HCT116 (cell line): ENCODE results near the gene C3orf20. TPM values are rescaled to one million over a fixed set of nuclear protein-coding genes. Genes with fewer than 3 reads are reported as not detected.

Experiments
- ATAC-seq: fragments of 200-7000 bp; cut with Tn5 transposase; 2 replicates; pipeline ENCODE4 v1.9.1; 2020; ENCODE audit warnings: mild to moderate bottlenecking, moderate library complexity
- BruUV-seq: library from RNA; stranded (reverse); fragments of 400-500 nt; replicated peaks from 2 replicates; lab custom pipeline; 2021; lab: Mats Ljungman, UMichigan
- CTCF ChIA-PET: fragments of 300-600 bp; sonication (Branson Sonifier 250); formaldehyde crosslinking; loops from one replicate; lab custom pipeline; 2021; ENCODE audit warnings: antibody characterized with exemption; lab: Charles Lee
- POLR2A ChIA-PET: fragments of 300-600, 350-600 bp; sonication (Branson Sonifier 250); formaldehyde crosslinking; loops from one replicate; lab custom pipeline; 2021; ENCODE audit warnings: antibody characterized with exemption; lab: Charles Lee
- RAD21 ChIA-PET, 2 experiments: fragments of 300-600 bp; sonication (Branson Sonifier 250); formaldehyde crosslinking; loops; one replicate each; lab custom pipeline; 2023; ENCODE audit warnings: low total read pairs in 2 of 2; ENCODE audit not compliant: uncharacterized antibody in 2 of 2, unreplicated experiment in 2 of 2, low non-redundant PET in 1 of 2; lab: Charles Lee
- DNase-seq: peaks from one replicate; pipeline ENCODE4 v3.0.0-alpha.2; 2010; ENCODE audit warnings: low read depth, low spot score
- H2AFZ ChIP-seq: fragments of 200-600 bp; shearing (Covaris generic), sonication (generic); 2 replicates; pipeline ENCODE4 v1.6.1; 2017; ENCODE audit warnings: low read depth, mixed run types, mixed read lengths, antibody characterized with exemption, low read length; ENCODE audit not compliant: poor library complexity, severe bottlenecking
- H3K27ac ChIP-seq: 2 replicates; pipeline ENCODE4 v1.5.1; 2012; ENCODE audit warnings: low read depth, low read length
- H3K27me3 ChIP-seq: fragments of 200-600 bp; sonication (generic); 2 replicates; pipeline ENCODE4 v1.6.1; 2016; ENCODE audit warnings: mixed run types, low read length, mixed read lengths; ENCODE audit not compliant: insufficient read depth
- H3K36me3 ChIP-seq, 2 experiments: fragments of 200-500 bp in 1 of 2; fragments of 200-600 bp in 1 of 2; sonication (Bioruptor generic) in 1 of 2; sonication (generic) in 1 of 2; 2 replicates each; pipeline versions ENCODE4 v1.5.1 to v1.6.1; 2014 to 2016; ENCODE audit warnings: low read length in 2 of 2, inconsistent platforms in 1 of 2, mixed read lengths in 1 of 2, mixed run types in 1 of 2; ENCODE audit not compliant: insufficient read depth in 2 of 2, control insufficient read depth in 1 of 2
- H3K4me1 ChIP-seq, 2 experiments: fragments of 200-600 bp in 1 of 2; sonication (generic) in 1 of 2; 2 replicates each; pipeline versions ENCODE4 v1.5.1 to v1.6.1; 2012 to 2017; ENCODE audit warnings: low read length in 2 of 2, inconsistent platforms in 1 of 2, mild to moderate bottlenecking in 1 of 2, mixed read lengths in 1 of 2, mixed run types in 1 of 2, moderate library complexity in 1 of 2; ENCODE audit not compliant: insufficient read depth in 2 of 2, control insufficient read depth in 1 of 2
- H3K4me2 ChIP-seq: fragments of 200-600 bp; sonication (generic); 2 replicates; pipeline ENCODE4 v1.6.1; 2017; ENCODE audit warnings: mixed run types, low read length, mixed read lengths
- H3K4me3 ChIP-seq, 2 experiments: fragments of 200-600 bp in 1 of 2; sonication (generic) in 1 of 2; replicated peaks in 1 of 2; 2 replicates each; pipeline ENCODE4 v1.5.1; 2011 to 2016; ENCODE audit warnings: low read length in 2 of 2, control low read depth in 1 of 2, low read depth in 1 of 2, mild to moderate bottlenecking in 1 of 2, mixed read lengths in 1 of 2, mixed run types in 1 of 2
- H3K79me2 ChIP-seq: fragments of 200-600 bp; sonication (generic); 2 replicates; pipeline ENCODE4 v1.6.1; 2017; ENCODE audit warnings: mild to moderate bottlenecking, mixed run types, low read length, moderate library complexity, mixed read lengths; ENCODE audit not compliant: insufficient read depth
- H3K9ac ChIP-seq: fragments of 200-600 bp; sonication (generic); 2 replicates; pipeline ENCODE4 v1.6.1; 2016; ENCODE audit warnings: low read length, mixed read lengths
- H3K9me2 ChIP-seq: fragments of 200-600 bp; sonication (generic), shearing (Covaris generic); 2 replicates; pipeline ENCODE4 v1.6.1; 2017; ENCODE audit warnings: mixed run types, mild to moderate bottlenecking, moderate library complexity; ENCODE audit not compliant: insufficient read depth
- H3K9me3 ChIP-seq, 2 experiments: fragments of 200-500 bp in 1 of 2; fragments of 200-600 bp in 1 of 2; sonication (Bioruptor generic) in 1 of 2; sonication (generic) in 1 of 2; 2 replicates each; pipeline ENCODE4 v1.6.1; 2014 to 2017; ENCODE audit warnings: low read length in 2 of 2, mixed read lengths in 2 of 2, inconsistent platforms in 1 of 2, low read depth in 1 of 2, mild to moderate bottlenecking in 1 of 2, mixed run types in 1 of 2, moderate library complexity in 1 of 2; ENCODE audit not compliant: control insufficient read depth in 1 of 2, insufficient read depth in 1 of 2
- H4K20me1 ChIP-seq: fragments of 200-600 bp; sonication (generic), shearing (Covaris generic); 2 replicates; pipeline ENCODE4 v1.6.1; 2017; ENCODE audit warnings: mixed run types, mild to moderate bottlenecking, moderate library complexity; ENCODE audit not compliant: insufficient read depth
- CBX3 ChIP-seq: IDR thresholded peaks from 2 replicates; pipeline ENCODE4 v1.6.1; 2012; ENCODE audit warnings: low read depth
- CEBPB ChIP-seq: IDR thresholded peaks from 2 replicates; pipeline ENCODE4 v1.6.1; 2012; ENCODE audit warnings: low read depth
- CTCF ChIP-seq, 3 experiments: fragments of 200-600 bp in 1 of 3; sonication (generic) in 1 of 3; IDR thresholded peaks in 2 of 3; conservative IDR thresholded peaks in 1 of 3; 2 replicates each; pipeline ENCODE4 v1.5.1; 2012 to 2017; ENCODE audit warnings: low read depth in 2 of 3, low read length in 2 of 3, antibody characterized with exemption in 1 of 3, borderline replicate concordance in 1 of 3, control low read depth in 1 of 3, mild to moderate bottlenecking in 1 of 3, mixed read lengths in 1 of 3, mixed run types in 1 of 3, moderate library complexity in 1 of 3; ENCODE audit not compliant: insufficient read depth in 1 of 3
- EGR1 ChIP-seq: IDR thresholded peaks from 2 replicates; pipeline ENCODE4 v1.6.1; 2012; ENCODE audit warnings: low read depth
- ELF1 ChIP-seq: IDR thresholded peaks from 2 replicates; pipeline ENCODE4 v1.6.1; 2012; ENCODE audit warnings: low read depth, borderline replicate concordance
- JUND ChIP-seq: IDR thresholded peaks from 2 replicates; pipeline ENCODE4 v1.6.1; 2012
- POLR2AphosphoS5 ChIP-seq: IDR thresholded peaks from 2 replicates; pipeline ENCODE4 v1.6.1; 2011; ENCODE audit warnings: mild to moderate bottlenecking, low read depth, low read length, moderate library complexity
- RAD21 ChIP-seq: IDR thresholded peaks from 2 replicates; pipeline ENCODE4 v1.6.1; 2012; ENCODE audit warnings: low read depth, mild to moderate bottlenecking
- SP1 ChIP-seq: IDR thresholded peaks from 2 replicates; pipeline ENCODE4 v1.6.1; 2012; ENCODE audit warnings: low read depth
- TCF7L2 ChIP-seq: IDR thresholded peaks from 2 replicates; pipeline ENCODE4 v1.7.0; 2011; ENCODE audit warnings: borderline replicate concordance, inconsistent platforms; ENCODE audit not compliant: insufficient read depth, insufficient read length; ENCODE audit errors: extremely low read depth
- YY1 ChIP-seq: IDR thresholded peaks from 2 replicates; pipeline ENCODE4 v1.6.1; 2011; ENCODE audit warnings: low read length, low read depth, moderate library complexity, mild to moderate bottlenecking; ENCODE audit not compliant: insufficient replicate concordance; ENCODE audit errors: extremely low read depth
- ZNF274 ChIP-seq: fragments of 200-500 bp; sonication (Bioruptor generic); IDR thresholded peaks from 2 replicates; pipeline ENCODE4 v1.6.1; 2014; ENCODE audit warnings: mild to moderate bottlenecking, low read depth, low read length, inconsistent platforms
- intact Hi-C: fragments of 100-400 bp; cut with micrococcal nuclease; formaldehyde crosslinking; loops from 2 replicates; pipeline ENCODE4 v1.10.0; 2022
- total RNA-seq: library from RNA; stranded (reverse); gene quantifications from one replicate; pipeline ENCODE4 v1.2.1, GENCODE V29; 2021; ENCODE audit not compliant: unreplicated experiment
- TF ChIP-seq, protein P1 (sequence below): IDR thresholded peaks from 2 replicates; pipeline ENCODE4 v1.6.1; 2012; ENCODE audit warnings: low read depth
- TF ChIP-seq, protein P2 (sequence below): IDR thresholded peaks from 2 replicates; pipeline ENCODE4 v1.6.1; 2012

C3orf20 gene
- total RNA-seq, 1 experiment from 2014 or later: 0.20 TPM

GRCh38 chr3:14772533-14773138, 97.7 kb downstream of the C3orf20 start (continued):
- TF ChIP-seq, protein P1, sequence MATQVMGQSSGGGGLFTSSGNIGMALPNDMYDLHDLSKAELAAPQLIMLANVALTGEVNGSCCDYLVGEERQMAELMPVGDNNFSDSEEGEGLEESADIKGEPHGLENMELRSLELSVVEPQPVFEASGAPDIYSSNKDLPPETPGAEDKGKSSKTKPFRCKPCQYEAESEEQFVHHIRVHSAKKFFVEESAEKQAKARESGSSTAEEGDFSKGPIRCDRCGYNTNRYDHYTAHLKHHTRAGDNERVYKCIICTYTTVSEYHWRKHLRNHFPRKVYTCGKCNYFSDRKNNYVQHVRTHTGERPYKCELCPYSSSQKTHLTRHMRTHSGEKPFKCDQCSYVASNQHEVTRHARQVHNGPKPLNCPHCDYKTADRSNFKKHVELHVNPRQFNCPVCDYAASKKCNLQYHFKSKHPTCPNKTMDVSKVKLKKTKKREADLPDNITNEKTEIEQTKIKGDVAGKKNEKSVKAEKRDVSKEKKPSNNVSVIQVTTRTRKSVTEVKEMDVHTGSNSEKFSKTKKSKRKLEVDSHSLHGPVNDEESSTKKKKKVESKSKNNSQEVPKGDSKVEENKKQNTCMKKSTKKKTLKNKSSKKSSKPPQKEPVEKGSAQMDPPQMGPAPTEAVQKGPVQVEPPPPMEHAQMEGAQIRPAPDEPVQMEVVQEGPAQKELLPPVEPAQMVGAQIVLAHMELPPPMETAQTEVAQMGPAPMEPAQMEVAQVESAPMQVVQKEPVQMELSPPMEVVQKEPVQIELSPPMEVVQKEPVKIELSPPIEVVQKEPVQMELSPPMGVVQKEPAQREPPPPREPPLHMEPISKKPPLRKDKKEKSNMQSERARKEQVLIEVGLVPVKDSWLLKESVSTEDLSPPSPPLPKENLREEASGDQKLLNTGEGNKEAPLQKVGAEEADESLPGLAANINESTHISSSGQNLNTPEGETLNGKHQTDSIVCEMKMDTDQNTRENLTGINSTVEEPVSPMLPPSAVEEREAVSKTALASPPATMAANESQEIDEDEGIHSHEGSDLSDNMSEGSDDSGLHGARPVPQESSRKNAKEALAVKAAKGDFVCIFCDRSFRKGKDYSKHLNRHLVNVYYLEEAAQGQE: no peak
- TF ChIP-seq ZNF274 (no peak), TCF7L2 (no peak), JUND (no peak), ELF1 (no peak), POLR2AphosphoS5 (no peak), EGR1 (no peak)

DNA sequence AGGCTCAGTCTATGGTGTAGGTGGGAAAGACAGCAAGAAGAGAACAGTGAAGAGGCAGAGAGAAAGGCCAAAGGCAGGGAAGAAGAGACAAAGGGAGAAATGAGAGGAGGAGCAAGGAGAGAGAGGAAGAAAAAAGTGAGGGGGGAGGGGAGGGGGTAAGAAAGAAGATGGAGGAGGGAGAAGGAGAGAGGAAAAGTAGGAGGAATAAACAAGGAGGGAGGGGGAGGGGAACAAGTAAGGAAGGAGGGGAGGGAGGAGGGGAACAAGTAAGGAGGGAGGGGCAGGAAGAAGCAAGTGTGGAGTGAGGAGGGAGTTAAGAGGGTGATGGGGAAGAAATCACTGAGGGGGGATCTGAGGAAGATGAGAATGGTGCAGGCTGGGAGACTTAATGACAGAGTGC, 98.3 kb downstream of the C3orf20 start:
- intact Hi-C loops: no loop called here
- CTCF ChIA-PET: interaction anchor here (1.4 kb wide), 1 partner anchor 8 kb away, joined by 3 read pairs; no protein-coding TSS in a partner anchor
- H3K4me2 ChIP-seq: no peak overlapping the region

More for the DNA sequence above, 98.3 kb downstream of the C3orf20 start:
- H3K36me3 ChIP-seq: no peaks in the 10 kb centered on the region
- no peaks in the 10 kb centered on the region for H3K9me3 ChIP-seq
- H3K79me2 ChIP-seq: no peaks in the 10 kb centered on the region
- no peak for ATAC-seq
- TF ChIP-seq RAD21 (no peak), YY1 (no peak), SP1 (no peak), CEBPB (no peak), CTCF (IDR thresholded peaks at IDR 0.05 in 2 of 3, conservative IDR thresholded peaks at IDR 0.05 in 1 of 3; ENCODE audit: borderline replicate concordance in 1 of 3, insufficient read depth in 1 of 3, low read depth in 2 of 3, low read length in 2 of 3) (no peak), CBX3 (no peak)
- TF ChIP-seq, protein P2, sequence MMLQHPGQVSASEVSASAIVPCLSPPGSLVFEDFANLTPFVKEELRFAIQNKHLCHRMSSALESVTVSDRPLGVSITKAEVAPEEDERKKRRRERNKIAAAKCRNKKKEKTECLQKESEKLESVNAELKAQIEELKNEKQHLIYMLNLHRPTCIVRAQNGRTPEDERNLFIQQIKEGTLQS: no peak
- TF ChIP-seq, protein P1: no peak
- no peak overlapping the region for H3K27ac ChIP-seq
- no peaks in the 10 kb centered on the region for H3K27me3 ChIP-seq
- no peak for DNase-seq
- H3K9ac ChIP-seq: no peak overlapping the region
- no peaks in the 10 kb centered on the region for H3K9me2 ChIP-seq
- H3K4me3 ChIP-seq: no peak overlapping the region
- RAD21 ChIA-PET: no interaction called here
- BruUV-seq: no TSS peak
- H2AFZ ChIP-seq: no peak overlapping the region
- no peaks in the 10 kb centered on the region for H4K20me1 ChIP-seq
- no peaks in the 10 kb centered on the region for H3K4me1 ChIP-seq
- POLR2A ChIA-PET: no interaction called here
